Loucy (cell line): ENCODE results near the gene INTS1.

Experiments used
- EZH2phosphoT487 ChIP-seq: fragments of 200-600 bp; IDR thresholded peaks from 2 replicates; pipeline ENCODE4 v1.6.1; 2018; ENCODE audit warnings: antibody characterized with exemption, mild to moderate bottlenecking, moderate library complexity, borderline replicate concordance
- TF ChIP-seq, protein P1 (sequence below): fragments of 200-600 bp; sonication (generic); conservative IDR thresholded peaks from 2 replicates; pipeline ENCODE4 v1.5.1; 2014; ENCODE audit warnings: mild to moderate bottlenecking, antibody characterized with exemption, low read length

DNA sequence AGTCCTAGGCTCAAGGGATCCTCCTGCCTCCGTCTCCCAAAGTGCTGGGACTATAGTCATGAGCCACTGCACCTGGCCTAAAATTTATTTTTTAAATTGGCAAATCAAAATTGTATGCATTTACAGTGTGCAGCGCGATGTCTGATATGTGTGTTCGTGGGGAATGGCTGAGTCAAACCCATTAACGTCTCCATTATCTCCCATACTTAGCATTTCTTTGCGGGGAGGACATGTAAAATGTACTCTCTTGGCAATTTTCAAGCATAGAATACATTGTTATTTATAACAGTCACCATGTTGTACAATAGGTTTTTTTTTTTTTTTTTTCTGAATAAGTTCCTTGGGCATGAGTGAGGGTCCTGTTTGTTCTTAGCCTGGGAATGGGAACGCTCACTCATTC lies 48.0 kb upstream of the INTS1 start:
- TF ChIP-seq, protein P1, sequence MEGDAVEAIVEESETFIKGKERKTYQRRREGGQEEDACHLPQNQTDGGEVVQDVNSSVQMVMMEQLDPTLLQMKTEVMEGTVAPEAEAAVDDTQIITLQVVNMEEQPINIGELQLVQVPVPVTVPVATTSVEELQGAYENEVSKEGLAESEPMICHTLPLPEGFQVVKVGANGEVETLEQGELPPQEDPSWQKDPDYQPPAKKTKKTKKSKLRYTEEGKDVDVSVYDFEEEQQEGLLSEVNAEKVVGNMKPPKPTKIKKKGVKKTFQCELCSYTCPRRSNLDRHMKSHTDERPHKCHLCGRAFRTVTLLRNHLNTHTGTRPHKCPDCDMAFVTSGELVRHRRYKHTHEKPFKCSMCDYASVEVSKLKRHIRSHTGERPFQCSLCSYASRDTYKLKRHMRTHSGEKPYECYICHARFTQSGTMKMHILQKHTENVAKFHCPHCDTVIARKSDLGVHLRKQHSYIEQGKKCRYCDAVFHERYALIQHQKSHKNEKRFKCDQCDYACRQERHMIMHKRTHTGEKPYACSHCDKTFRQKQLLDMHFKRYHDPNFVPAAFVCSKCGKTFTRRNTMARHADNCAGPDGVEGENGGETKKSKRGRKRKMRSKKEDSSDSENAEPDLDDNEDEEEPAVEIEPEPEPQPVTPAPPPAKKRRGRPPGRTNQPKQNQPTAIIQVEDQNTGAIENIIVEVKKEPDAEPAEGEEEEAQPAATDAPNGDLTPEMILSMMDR = no peak
- TF ChIP-seq EZH2phosphoT487 = no peak
